GM18519 (cell line): ENCODE measurements around the gene DUSP8.
"Not testable (repeated sequence)": the region's sequence is repeated elsewhere in the genome, so short reads cannot be mapped to it uniquely, and the experiment has no call there.

Experiments
- ATAC-seq: cut with Tn5 transposase; IDR thresholded peaks from one replicate; pipeline ENCODE4 v1.9.1; 2021; ENCODE audit warnings: mild to moderate bottlenecking, moderate library complexity; ENCODE audit not compliant: unreplicated experiment, low FRiP score

Gene DUSP8

DNA sequence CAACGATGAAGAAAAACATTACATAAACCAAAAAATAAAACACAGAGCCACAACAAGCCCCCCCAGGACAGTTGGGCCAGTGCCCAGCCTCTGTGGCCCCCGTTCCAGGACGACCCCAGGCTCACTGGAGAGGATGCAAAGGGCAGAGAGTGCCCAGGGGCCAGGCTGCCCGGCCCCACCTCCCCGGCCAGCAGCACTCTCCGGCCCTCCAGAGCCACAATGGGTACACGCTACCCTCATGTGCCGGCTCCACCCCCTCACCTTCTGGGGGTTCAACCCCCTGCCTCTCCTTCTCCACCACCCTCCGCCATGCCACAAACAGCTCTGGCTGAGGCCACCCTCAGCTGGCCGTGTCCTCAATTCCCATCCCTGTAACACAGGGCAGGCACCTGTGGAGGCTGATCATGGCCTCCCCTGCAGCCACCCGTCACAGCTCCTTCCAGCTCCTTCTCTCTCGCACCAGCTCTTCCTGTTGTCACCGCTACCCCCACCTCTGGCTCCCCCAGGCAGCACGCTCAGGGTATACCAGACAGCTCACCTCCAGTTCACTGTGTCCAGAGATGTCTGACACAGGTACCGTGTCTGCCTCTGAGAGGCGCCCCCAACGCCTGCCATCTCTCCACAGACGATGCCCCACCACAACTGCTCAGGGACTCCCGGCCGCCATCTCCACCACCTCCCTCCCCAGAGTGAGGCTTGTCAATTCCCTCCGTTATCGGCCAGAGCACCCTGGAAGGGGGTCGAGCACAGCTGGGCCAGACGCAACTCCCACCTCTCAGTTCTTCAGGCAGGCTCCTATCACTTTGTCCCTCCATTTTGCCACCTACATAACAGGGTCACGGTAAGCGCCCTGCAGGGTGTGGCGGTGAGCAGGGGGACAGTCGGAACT lies 54.7 kb downstream of the DUSP8 start:
- no peak for ATAC-seq

DNA sequence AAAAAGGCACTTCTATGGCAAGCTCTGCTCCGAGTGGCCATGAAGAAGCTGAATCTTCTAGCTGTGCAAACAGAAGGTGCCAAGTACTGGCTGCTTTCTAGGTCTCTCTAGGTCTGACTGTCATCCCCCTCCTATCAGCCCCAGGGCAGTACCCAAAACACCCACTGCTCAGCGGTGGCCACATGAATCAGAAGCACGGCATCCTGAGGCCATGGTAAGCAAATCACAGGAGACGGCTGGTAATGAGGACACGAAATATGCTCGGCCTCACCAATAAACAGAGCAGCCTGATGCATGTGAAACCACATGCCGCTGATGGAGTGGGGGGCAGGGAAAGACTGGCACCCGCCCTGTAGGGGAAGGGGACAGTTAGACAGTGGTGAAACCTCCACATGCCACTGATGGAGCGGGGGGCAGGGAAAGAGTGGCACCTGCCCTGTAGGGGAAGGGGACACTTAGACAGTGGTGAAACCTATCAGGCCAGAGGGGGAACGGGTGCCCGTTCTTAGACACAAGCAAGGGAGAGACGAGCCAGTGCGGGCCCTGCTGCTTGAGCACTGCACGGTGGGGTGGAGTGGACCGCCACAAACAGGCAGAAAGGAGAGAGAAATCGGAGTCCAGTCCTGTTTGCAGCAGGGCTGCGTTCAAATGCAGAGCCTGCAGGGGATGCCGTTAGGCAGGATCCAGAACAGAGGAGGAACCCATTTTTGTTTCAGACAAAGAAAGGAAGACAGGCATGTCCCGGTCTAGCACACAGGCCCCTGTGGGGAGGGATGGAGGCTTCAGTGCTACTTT lies 55.6 kb downstream of the DUSP8 start:
- ATAC-seq, result no peak

DNA sequence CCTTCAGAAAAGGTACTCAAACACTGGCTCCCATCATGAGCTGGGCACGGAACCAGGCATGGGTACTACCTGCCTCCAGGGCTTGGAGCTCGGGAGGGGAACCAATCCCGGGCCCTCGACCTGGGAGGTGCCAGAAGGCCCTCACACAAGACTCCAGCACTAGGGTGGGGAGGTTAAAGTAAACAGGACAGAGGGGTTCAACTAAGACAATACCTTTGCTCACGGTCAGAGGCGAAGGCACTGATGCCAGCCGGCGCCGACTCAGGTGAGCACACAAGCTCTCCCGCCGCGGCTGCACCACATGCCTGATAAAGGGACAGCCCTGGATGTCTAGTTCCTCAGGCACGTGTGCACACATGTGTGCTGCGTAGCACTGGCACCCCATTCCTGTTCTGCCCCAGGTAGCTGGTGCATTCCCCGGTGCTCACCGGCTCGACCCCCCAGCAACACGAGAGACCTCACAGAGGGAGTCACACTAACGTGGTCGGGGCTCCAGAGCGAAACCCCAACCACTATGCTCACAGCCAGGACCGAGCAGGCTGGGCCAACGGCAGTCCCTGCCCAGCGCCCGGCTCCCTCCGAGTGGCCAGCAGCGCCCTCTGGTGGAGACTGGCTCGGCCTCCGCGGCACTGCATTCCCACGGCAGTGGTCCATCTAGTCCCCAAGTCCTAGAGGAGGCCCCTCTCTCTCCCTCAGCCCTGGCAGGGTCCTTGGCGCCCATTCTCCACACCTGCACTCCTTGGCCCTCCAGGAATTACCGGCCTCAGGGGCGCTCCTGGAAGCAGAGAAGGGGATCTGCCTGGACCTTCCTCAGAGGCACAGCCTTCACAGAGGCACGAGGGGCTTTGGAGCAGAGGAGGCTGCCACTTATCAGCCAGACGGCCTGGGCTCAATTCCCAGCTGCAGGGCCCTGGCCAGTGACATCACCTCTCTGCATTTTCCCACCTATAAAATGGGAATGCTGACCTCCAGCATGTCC lies 56.7 kb downstream of the DUSP8 start:
- ATAC-seq, result no peak

DNA sequence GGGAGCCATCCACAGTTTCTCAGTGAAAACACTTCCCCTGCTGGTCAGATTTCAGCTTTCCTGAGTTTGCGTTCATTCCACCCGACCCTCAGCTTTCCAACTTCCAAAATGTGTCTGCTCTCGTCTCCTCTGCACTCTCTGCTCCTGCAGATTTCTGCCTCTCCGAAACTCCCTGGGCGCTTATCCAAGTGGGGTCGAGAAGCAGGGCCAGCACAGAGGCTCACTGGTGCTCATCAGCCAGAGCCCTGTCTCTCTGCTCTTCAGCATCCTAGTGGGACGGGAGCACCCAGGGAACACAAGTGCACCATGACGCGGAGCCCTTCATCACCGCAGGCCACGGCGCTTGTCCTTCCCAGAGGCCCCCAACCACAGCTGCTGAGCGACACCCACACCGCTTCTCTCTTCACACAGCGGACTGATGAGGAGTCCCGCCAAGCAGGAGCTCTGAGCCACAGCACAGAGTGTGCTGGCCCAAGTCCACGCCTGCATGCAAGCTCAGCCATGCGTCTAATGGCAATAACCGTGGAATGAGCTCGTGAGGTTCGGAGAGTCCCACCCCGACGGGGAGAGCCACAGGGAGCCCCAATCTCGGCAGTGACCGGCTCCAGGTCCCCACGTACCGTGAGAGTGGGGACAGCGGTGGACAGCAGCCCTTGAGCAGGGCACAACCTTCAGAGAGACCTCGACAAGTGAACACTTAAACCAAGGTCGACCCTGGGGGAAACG lies 57.6 kb downstream of the DUSP8 start:
- ATAC-seq, result no peak

DNA sequence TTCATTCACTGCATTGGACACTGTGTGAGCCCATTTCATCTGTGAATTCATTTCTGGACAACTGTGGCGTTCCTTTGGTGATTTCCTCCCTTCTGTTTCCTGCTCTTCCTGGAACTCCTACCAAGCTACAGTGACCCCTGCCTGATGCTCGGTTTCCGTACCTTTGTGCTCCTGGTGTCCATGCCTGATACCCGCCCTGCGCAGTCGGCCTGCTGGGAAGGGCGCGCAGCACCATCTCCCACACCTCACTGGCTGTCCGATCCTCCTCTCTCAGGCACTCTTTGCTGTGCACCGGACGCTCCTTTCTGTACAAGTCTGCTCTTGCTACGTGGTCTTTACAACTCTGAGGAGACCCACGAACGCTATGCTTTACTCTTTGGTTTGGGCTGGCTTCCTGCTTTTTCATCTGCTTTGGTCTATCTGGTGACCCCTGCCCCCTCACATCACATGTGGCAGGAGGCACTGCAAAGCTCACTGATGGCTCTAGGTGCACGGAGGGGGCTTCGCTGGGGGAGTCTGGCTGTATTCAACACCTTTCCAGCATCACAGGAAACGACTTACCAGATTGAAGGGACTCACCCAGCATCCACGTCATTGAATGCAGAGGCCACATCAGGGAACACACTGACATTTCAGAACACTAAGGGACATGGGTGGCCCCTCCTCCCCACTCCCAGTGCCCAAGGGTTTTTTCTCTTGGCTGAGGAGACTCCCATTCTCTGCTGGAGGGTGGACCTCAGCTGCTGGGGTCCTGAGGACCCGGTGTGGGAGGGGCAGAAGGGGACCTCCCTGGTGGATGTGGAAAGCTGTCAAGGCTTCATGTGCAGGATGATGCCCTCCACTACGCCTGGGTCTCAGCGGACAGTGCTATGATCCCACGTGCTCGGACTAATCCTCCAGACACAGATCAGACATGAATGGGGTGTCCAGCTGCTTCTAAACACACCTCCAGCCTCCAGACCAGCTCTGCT lies 58.5 kb downstream of the DUSP8 start:
- ATAC-seq, result no peak

DNA sequence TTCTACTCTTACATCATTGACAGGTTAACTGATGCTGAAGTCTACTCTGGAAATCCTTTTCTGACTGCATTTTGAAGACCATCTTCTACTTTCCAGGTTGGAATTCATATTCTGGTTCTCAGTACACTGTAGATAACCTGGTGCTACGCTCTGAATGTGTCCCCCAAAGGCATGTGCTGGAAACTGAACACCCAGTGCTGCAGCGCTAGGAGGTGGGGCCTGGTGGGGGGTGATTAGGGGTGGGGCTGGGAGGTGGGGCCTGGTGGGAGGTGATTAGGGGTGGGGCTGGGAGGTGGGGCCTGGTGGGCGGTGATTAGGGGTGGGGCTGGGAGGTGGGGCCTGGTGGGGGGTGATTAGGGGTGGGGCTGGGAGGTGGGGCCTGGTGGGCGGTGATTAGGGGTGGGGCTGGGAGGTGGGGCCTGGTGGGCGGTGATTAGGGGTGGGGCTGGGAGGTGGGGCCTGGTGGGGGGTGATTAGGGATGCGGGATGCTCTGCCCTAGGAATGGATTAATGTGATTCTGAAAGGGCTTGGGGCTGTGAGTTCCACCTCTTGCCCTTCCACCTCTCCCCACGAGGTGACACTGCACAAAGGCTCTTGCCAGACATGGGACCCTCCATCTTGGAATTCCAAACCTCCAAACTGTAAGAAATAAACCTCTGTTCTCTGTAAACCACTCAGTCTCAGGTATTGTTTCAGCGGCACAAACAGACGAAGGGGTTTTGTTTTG lies 59.4 kb downstream of the DUSP8 start:
- not testable (repeated sequence) for ATAC-seq

DNA sequence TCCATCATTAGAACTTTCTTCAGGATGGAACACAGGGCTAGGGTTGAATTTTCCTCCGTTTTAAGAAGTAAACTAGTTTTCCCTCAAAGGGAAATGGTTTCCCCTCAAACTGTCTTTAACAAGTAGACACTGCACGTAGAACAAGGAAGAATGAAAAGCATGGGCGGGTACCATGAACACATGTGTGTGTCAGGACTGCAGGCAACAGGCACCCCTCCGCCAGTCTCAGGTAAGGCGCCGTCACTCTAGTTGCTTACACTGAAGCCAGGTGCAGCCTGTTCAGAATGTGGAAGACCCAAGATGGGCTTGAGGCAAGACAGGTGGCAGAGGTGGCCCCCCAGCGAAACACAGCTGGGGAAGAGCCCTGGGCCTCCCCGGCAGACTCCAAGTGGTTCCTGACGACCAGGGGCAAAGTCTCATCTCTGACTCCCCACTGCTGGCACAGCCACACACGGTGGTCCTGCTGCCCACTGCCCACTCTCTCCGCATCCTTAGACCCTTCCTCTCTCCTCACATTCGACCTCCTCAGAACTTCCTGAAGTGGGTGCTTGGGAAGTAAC lies 60.1 kb downstream of the DUSP8 start:
- ATAC-seq, result no peak

DNA sequence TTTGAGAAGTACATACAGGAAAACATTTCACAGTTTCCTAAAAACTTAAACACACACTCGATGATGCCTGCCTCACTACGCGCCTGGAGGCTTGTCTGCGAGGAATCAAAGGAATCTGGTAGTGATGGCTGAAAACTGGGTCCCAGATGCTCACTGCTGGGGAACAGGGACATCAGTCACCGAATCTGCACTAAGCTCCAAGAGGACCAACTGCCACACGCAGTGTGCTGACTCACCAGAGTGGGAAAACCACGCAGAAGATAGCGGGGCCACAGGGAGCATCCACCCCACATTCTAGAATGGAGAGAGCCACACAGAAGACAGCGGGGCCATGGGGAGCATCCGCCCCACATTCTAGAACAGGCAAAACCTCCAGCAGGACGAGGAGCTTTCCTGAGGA lies 61.1 kb downstream of the DUSP8 start:
- no peak for ATAC-seq

DNA sequence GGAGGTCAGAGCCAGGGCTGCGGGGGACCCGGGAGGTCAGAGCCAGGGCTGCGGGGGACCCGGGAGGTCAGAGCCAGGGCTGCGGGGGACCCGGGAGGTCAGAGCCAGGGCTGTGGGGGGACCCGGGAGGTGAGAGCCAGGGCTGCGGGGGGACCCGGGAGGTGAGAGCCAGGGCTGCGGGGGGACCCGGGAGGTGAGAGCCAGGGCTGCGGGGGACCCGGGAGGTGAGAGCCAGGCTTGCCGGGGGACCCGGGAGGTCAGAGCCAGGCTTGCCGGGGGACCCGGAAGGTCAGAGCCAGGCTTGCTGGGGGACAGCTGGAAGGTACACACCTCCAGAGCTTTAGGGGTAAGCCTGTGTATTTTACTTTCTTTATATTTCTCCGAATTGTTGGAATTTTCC lies 61.7 kb downstream of the DUSP8 start:
- ATAC-seq, result not testable (repeated sequence)

DNA sequence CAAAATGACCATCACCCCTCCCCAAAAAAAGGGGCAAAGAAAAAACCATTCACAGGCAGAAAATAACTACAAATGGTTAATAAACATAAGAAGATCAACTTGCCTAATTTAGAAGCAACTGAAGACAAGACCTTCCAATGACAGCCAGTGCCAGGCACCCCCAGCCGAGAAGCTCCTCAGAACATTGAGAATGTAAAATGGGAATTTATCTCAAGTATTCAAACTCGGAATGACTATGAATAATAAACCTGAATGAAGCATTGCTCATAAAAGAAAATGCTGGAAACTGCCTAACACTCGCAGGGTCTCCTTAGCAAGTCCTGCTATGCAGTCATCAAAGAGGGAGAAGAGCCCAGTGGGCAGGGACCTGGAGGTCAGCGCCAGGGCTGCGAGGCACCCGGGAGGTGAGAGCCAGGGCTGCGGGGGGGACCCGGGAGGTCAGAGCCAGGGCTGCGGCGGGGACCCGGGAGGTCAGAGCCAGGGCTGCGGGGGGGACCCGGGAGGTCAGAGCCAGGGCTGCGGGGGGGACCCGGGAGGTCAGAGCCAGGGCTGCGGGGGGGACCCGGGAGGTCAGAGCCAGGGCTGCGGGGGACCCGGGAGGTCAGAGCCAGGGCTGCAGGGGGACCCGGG lies 62.3 kb downstream of the DUSP8 start:
- no peak for ATAC-seq

DNA sequence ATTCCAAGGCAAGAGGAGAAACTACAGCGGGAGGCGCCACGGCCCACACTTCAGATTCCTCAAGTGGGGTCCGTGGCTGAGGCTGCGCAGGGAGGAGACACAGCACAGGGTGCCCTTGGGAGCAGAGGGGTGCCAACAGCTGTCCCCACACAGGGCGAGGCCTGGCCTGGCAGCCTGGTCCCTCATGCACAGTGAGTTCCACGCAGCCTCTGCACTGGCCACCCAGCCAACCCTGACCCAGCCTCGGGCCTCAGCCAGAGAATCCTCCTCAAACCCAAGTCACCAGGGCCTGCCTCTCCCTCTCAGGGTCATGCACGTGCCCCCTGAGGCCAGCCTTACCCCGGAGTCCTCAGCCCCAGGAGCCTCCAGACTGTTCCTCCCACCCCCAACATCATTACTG lies 63.1 kb downstream of the DUSP8 start:
- no peak for ATAC-seq

DNA sequence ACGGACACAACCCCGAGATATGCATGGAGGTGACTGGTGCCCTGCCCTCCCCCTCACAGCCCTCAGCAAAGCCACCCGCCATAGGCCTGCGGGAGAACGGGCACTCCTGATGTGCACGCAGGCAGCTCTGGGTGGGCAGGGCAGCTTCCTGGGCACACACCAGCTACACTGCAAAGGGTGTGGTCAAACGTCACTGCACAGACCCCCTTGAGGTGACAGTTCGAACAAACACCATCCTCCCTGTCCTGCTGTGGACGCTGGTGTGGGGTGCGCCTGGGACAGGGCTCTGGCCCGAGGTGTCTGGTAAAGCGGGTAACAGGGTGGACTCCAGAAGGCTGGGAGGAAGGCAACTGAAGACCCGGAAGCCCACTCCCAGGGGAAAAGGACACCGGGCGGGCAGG lies 63.6 kb downstream of the DUSP8 start:
- ATAC-seq, result no peak

DNA sequence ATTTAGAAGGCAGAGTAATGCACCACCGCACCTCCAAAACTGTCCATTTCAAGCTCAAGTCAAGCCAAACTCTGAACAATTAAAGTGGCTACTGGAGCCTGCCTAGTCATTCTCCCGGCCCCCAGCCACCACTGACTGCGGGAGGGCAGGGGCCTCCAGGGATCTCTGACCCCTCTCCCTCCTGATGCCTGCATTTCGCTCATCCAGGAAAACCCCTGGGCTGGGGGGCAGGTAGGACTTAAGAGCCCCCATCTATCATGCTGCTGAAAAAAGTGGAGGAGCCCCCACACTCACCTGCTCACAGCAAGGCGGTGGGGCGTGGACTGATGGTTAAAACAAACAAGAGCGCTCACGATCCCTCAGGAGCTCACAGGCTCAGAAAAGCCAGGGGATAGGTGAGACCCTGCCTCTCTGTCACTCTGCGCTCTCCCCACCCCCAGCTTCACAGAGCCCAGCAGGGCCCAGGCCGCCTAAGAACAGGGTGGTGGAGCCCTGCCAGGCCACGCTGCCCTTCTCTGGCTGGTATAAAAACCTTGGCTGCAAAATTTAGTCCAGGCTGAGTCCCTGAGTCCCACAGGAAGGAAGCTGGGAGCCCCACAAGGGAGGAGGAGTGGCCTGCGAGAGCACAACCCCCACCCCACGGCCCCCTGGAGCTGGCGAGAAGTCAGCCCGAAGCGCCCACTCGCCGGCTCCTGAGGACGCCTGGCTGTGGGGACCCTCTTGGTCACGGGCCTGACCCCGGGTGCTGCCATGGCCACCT lies 64.5 kb downstream of the DUSP8 start:
- no peak for ATAC-seq

DNA sequence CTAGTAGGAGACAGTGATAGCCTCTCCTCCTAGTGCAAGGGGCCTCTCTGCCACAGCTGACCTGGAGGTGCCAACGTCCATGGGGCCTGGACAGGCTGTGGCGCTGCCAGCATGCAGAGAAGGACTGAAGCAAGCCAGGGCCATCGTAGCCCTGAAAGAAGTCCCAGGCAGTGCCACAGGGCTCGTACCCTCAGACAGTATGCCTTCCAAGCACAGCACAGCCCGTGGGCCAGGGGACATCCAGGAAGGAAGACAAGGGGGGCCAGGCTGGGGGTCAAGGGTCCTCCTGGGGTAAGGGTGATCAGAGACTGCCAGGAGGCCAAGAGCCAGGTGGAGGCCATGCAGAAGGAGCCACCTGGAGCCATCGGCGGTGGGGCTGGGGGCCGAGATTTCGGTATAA lies 65.1 kb downstream of the DUSP8 start:
- no peak for ATAC-seq

DNA sequence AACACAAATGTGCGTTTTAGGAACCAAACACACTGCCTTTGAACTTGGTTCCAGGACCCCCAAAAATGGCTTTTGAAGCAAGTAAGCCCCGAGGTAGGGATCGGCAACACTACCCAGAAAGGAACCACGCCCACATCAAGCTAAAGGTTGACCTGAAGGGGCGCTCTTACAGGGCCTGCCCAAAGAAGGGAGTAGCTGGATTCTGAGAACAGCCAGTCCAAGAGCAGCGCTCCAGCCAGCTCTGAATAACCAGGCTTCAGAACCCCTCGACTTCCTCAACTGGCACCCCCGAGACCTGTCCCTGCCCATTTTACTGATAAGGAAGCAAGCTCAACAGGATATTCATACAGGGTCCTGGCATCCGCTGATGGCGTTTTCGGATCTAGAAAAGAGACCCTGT lies 66.6 kb downstream of the DUSP8 start:
- no peak for ATAC-seq

DNA sequence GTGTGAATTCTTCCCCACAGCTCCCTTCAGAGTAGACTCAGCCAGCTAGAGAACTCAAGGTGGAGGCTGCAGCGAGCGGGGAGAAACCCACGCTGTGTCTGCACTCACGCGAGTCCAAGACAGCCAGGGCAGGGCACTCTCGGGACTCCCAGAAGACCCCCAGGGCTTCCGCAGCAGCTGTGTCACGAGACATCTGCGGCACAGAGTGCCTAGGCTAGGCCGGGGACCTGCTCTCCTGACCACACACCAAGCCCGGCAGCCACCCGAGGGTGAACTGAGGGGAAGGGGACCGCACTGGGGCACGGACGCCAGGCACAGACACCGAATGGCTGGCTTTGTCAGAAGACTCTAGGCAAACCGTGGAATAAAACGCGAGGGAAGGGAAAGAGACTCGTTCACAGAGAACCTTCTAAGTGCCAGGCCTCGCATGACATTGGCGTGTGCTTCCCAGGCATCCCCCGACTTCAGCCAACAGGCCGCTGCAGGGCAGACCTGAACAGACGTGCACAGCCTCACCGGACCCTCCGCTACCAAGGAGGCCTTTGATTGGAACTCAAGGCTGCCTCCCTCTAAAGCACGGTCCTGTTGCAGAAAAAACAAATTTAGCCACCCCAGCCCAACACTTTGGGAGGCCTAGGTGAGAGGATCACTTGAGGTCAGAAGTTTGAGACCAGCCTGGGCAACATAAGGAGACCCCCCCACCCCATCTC lies 67.3 kb downstream of the DUSP8 start:
- no peak for ATAC-seq
